Measurements from ENCODE around the gene NSL1. TPM values are rescaled to one million over a fixed set of nuclear protein-coding genes. Genes with fewer than 3 reads are reported as not detected.

NSL1 gene
- polyA plus RNA-seq, 2 donors, result 4.7 to 11.1 TPM

DNA sequence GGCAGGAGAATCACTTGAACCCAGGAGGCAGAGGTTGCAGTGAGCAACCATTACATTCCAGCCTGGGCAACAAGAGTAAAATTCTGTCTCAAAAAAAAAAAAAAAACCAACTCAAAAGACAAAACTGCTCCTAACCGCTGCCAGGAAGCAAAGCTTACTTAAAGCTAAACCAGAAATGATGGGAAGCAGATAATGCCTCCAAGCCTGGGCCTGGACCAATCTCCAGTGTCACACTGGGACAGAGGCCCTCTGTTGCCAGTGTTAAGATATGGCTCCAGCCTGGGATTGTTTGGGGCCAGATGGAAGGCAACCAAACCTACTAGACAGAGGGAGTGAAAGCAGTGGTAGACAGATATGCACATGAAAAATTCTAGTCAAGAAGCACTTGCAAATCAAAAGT is 36.9 kb downstream of the NSL1 start:
- H3K36me3 ChIP-seq (ENCODE audit: control insufficient read depth in 2 of 2, insufficient read depth in 2 of 2, low read length in 1 of 2), result peaks cover 0 to under 1% of the 10 kb centered on the region in 2 donors
- H3K27me3 ChIP-seq (ENCODE audit: control insufficient read depth in 1 of 2, insufficient read depth in 2 of 2, low read length in 2 of 2), result no peaks in the 10 kb centered on the region
- no peak overlapping the region for H3K4me3 ChIP-seq (ENCODE audit: low read depth in 1 of 2, low read length in 2 of 2)
- H3K4me1 ChIP-seq (ENCODE audit: control insufficient read depth in 2 of 2, insufficient read depth in 2 of 2, low read length in 1 of 2), result peaks cover 0 to under 1% of the 10 kb centered on the region in 2 donors
- H3K27ac ChIP-seq (ENCODE audit: low read depth in 2 of 2, low read length in 1 of 2), result no peak overlapping the region
- WGBS, 2 donors, result 63 to 87% methylated on average over 1 of the region's 1 CpG
- no peaks in the 10 kb centered on the region for H3K9me3 ChIP-seq (ENCODE audit: control insufficient read depth in 2 of 2, insufficient read depth in 1 of 2, low read depth in 1 of 2, low read length in 1 of 2)

DNA sequence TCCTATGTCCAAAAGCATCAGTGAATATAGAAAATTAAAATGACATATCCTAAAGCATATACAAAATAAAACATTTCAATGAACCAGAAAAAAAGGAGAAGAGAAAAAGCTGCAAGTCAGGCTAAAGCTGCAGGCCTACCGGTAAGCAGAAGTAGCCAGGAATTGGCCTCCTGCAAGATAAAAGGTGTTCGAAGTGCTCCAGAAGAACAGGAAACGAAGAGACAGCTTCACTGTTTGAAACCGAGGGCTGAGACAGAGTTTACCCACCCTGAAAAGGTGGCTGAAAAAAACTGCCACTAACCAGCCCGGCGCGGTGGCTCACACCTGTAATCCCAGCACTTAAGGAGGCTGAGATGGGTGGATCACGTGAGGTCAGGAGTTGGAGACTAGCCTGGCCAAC is 37.4 kb downstream of the NSL1 start:
- no peak overlapping the region for H3K4me3 ChIP-seq (ENCODE audit: low read depth in 1 of 2, low read length in 2 of 2)
- no peaks in the 10 kb centered on the region for H3K27me3 ChIP-seq (ENCODE audit: control insufficient read depth in 1 of 2, insufficient read depth in 2 of 2, low read length in 2 of 2)
- no peaks in the 10 kb centered on the region for H3K9me3 ChIP-seq (ENCODE audit: control insufficient read depth in 2 of 2, insufficient read depth in 1 of 2, low read depth in 1 of 2, low read length in 1 of 2)
- 72 to 77% methylated on average over 8 of the region's 8 CpGs for WGBS, 2 donors
- no peak overlapping the region for H3K27ac ChIP-seq (ENCODE audit: low read depth in 2 of 2, low read length in 1 of 2)
- H3K36me3 ChIP-seq (ENCODE audit: control insufficient read depth in 2 of 2, insufficient read depth in 2 of 2, low read length in 1 of 2), result no peaks in the 10 kb centered on the region
- H3K4me1 ChIP-seq (ENCODE audit: control insufficient read depth in 2 of 2, insufficient read depth in 2 of 2, low read length in 1 of 2), result no peaks in the 10 kb centered on the region

DNA sequence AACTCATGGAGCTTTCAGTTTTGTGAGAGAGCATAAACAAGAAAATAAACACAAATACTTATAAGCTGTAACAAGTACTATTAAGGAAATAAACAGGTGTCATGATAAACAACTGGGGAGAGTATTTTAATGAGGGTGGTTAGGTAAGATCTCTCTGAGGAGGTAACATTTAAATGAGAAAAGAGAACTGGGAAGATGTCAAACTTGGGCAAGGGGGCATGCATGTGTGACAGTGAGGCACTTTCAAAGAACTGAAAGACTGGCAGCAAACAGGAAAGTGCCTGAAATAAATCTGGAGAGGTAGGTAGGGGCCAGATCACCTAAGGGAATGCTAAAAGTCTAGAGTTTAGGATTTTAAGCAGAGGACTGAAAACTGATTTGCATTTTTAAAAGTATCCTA is 37.8 kb downstream of the NSL1 start:
- no peaks in the 10 kb centered on the region for H3K9me3 ChIP-seq (ENCODE audit: control insufficient read depth in 2 of 2, insufficient read depth in 1 of 2, low read depth in 1 of 2, low read length in 1 of 2)
- H3K27me3 ChIP-seq (ENCODE audit: control insufficient read depth in 1 of 2, insufficient read depth in 2 of 2, low read length in 2 of 2), result no peaks in the 10 kb centered on the region
- H3K4me3 ChIP-seq (ENCODE audit: low read depth in 1 of 2, low read length in 2 of 2), result no peak overlapping the region
- no peak overlapping the region for H3K27ac ChIP-seq (ENCODE audit: low read depth in 2 of 2, low read length in 1 of 2)
- no peaks in the 10 kb centered on the region for H3K36me3 ChIP-seq (ENCODE audit: control insufficient read depth in 2 of 2, insufficient read depth in 2 of 2, low read length in 1 of 2)
- H3K4me1 ChIP-seq (ENCODE audit: control insufficient read depth in 2 of 2, insufficient read depth in 2 of 2, low read length in 1 of 2), result no peaks in the 10 kb centered on the region

DNA sequence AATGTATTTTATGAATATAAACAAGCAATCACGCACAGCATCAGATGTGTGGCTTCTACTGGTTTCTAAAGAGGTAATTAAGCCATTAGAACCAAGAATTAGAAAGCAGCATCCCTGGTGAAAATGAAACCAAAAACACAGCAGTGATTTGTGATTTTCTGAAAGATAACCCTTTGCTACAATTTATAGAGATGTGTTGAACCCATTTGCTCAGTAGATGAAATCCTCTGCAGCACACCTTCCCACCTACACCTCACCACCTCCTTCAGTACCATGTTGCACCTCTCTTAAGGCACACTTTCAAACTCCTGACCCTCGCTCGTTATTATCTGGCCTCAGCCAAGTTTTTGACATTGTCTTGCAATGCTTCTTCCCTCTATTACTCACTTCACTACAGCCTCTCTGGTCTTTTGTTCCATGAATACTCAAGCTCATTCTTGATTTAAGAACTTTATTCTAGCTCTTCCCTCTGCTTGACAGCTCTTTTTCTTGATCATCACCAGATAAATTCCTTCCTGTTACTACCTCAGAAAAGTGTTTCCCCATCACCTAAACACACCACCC is 38.6 kb downstream of the NSL1 start:
- H3K36me3 ChIP-seq (ENCODE audit: control insufficient read depth in 2 of 2, insufficient read depth in 2 of 2, low read length in 1 of 2), result no peaks in the 10 kb centered on the region
- peak overlapping the region in 1 of 2 donors; percentile 34 for H3K27ac ChIP-seq (ENCODE audit: low read depth in 2 of 2, low read length in 1 of 2)
- 36 to 51% methylated on average over 3 of the region's 3 CpGs for WGBS, 2 donors
- H3K4me1 ChIP-seq (ENCODE audit: control insufficient read depth in 2 of 2, insufficient read depth in 2 of 2, low read length in 1 of 2), result no peaks in the 10 kb centered on the region
- H3K9me3 ChIP-seq (ENCODE audit: control insufficient read depth in 2 of 2, insufficient read depth in 1 of 2, low read depth in 1 of 2, low read length in 1 of 2), result no peaks in the 10 kb centered on the region
- H3K4me3 ChIP-seq (ENCODE audit: low read depth in 1 of 2, low read length in 2 of 2), result no peak overlapping the region
- H3K27me3 ChIP-seq (ENCODE audit: control insufficient read depth in 1 of 2, insufficient read depth in 2 of 2, low read length in 2 of 2), result no peaks in the 10 kb centered on the region

DNA sequence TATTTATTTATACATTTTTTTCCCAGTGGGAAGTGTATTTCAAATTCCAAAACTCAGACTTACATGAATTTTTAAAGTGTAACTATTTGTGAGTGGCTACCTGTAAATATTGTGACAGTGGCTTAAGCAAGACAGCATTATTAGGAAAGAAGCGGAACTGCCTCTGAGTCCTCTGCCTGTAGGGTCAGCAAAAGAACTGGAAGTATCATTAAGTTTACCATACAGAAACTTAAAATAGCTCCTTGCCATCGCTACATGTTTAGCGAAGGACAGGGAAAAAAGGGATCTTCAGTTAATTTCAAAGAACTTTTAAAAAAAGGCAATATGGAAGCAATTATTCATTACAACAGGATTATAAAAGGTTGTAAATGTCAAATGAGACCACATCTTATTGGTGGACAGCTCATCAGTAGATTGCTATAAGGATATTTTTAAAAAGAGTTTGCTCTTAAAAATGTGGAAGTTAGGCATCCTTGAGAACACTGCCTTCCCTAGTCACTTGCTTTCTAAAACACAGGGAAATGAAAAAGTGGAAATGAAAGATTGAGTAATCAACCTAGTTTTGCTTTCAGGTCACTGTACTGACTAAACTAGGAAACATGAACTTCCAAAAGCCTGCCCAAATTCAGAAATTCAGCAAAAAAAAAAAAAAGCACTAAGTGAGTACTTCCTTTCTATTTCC is 39.2 kb downstream of the NSL1 start:
- H3K36me3 ChIP-seq (ENCODE audit: control insufficient read depth in 2 of 2, insufficient read depth in 2 of 2, low read length in 1 of 2), result no peaks in the 10 kb centered on the region
- no peak overlapping the region for H3K4me3 ChIP-seq (ENCODE audit: low read depth in 1 of 2, low read length in 2 of 2)
- no peaks in the 10 kb centered on the region for H3K4me1 ChIP-seq (ENCODE audit: control insufficient read depth in 2 of 2, insufficient read depth in 2 of 2, low read length in 1 of 2)
- WGBS, 2 donors, result 93 to 94% methylated on average over 3 of the region's 3 CpGs
- H3K9me3 ChIP-seq (ENCODE audit: control insufficient read depth in 2 of 2, insufficient read depth in 1 of 2, low read depth in 1 of 2, low read length in 1 of 2), result no peaks in the 10 kb centered on the region
- H3K27me3 ChIP-seq (ENCODE audit: control insufficient read depth in 1 of 2, insufficient read depth in 2 of 2, low read length in 2 of 2), result no peaks in the 10 kb centered on the region
- peak overlapping the region in 1 of 2 donors; percentile 34 for H3K27ac ChIP-seq (ENCODE audit: low read depth in 2 of 2, low read length in 1 of 2)

DNA sequence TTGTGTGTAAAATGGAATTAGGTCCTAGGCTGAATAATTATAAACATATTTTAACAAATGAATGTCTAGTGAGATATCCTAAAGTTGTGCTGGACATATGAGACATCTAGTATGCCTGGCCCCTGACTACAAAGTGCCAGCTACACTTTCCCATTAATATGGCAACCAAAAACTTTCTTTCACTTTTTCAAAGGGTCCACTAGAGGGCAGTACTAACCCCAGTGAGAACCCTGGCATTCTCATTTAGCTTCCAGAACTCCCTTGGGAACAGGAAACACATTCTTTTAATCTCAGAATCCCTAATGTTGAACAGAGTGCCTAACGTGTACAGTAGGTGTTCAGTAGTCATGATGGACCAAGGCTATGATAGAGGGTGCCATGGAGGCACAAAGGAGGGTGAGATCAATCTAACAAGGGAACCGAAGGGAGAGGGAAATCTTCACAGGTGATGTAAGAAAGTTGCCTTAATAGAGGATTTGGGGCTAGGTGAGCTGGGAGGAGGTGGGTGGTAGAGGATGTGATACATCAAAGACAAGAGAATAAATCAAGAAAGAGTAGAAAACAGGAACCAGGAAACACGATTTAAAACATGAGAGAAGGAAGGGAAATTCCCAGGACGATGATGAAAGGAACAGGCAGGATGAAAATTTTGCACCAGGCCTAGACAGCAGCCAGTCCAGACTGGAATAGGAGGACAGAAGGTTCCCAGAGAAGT is 41.6 kb downstream of the NSL1 start:
- no peaks in the 10 kb centered on the region for H3K27me3 ChIP-seq (ENCODE audit: control insufficient read depth in 1 of 2, insufficient read depth in 2 of 2, low read length in 2 of 2)
- 32 to 37% methylated on average over 4 of the region's 4 CpGs for WGBS, 2 donors
- H3K9me3 ChIP-seq (ENCODE audit: control insufficient read depth in 2 of 2, insufficient read depth in 1 of 2, low read depth in 1 of 2, low read length in 1 of 2), result no peaks in the 10 kb centered on the region
- H3K36me3 ChIP-seq (ENCODE audit: control insufficient read depth in 2 of 2, insufficient read depth in 2 of 2, low read length in 1 of 2), result no peaks in the 10 kb centered on the region
- H3K4me3 ChIP-seq (ENCODE audit: low read depth in 1 of 2, low read length in 2 of 2), result no peak overlapping the region
- no peak overlapping the region for H3K27ac ChIP-seq (ENCODE audit: low read depth in 2 of 2, low read length in 1 of 2)
- H3K4me1 ChIP-seq (ENCODE audit: control insufficient read depth in 2 of 2, insufficient read depth in 2 of 2, low read length in 1 of 2), result no peaks in the 10 kb centered on the region

DNA sequence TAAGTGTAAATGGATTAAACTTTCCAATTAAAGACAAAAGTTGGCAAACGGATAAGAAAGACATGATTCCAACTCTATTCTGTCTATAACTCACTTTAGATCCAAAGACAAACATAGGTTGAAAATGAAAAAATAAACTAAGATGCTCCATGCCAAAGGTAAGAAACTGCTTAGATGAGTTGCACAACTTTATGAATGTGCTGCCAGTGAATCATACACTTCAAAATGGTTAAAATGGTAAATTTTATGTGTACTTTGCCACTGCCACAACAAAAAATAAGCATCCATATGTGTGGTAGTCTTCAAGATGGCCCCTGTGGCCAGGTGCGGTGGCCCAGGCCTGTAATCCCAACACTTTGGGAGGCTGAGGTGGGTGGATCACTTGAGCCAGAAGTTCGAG is 45.0 kb downstream of the NSL1 start:
- no peaks in the 10 kb centered on the region for H3K9me3 ChIP-seq (ENCODE audit: control insufficient read depth in 2 of 2, insufficient read depth in 1 of 2, low read depth in 1 of 2, low read length in 1 of 2)
- H3K36me3 ChIP-seq (ENCODE audit: control insufficient read depth in 2 of 2, insufficient read depth in 2 of 2, low read length in 1 of 2), result no peaks in the 10 kb centered on the region
- H3K27me3 ChIP-seq (ENCODE audit: control insufficient read depth in 1 of 2, insufficient read depth in 2 of 2, low read length in 2 of 2), result no peaks in the 10 kb centered on the region
- 90 to 91% methylated on average over 3 of the region's 3 CpGs for WGBS, 2 donors
- no peak overlapping the region for H3K27ac ChIP-seq (ENCODE audit: low read depth in 2 of 2, low read length in 1 of 2)
- H3K4me1 ChIP-seq (ENCODE audit: control insufficient read depth in 2 of 2, insufficient read depth in 2 of 2, low read length in 1 of 2), result no peaks in the 10 kb centered on the region
- no peak overlapping the region for H3K4me3 ChIP-seq (ENCODE audit: low read depth in 1 of 2, low read length in 2 of 2)

DNA sequence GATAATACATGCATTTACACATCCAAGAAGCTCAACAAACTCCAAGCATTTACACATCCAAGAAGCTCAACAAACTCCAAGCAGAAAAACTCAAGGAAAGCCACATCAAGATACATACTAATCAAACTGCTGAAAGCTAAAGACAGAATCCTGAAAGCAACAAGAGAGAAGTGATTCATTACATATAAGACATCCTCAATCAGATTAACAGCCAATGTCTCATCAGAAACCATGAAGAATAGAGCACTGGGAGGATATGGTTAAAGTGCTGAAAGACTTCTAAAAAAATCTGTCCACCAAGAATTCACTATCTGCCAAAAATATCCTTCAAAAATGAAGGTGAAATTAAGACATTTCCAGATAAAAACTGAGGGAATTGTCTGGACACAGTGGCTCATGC is 46.3 kb downstream of the NSL1 start:
- Histone ChIP-seq H3K9me3 (ENCODE audit: control insufficient read depth in 2 of 2, insufficient read depth in 1 of 2, low read depth in 1 of 2, low read length in 1 of 2) (no peaks in the 10 kb centered on the region), H3K27me3 (ENCODE audit: control insufficient read depth in 1 of 2, insufficient read depth in 2 of 2, low read length in 2 of 2) (no peaks in the 10 kb centered on the region)

DNA sequence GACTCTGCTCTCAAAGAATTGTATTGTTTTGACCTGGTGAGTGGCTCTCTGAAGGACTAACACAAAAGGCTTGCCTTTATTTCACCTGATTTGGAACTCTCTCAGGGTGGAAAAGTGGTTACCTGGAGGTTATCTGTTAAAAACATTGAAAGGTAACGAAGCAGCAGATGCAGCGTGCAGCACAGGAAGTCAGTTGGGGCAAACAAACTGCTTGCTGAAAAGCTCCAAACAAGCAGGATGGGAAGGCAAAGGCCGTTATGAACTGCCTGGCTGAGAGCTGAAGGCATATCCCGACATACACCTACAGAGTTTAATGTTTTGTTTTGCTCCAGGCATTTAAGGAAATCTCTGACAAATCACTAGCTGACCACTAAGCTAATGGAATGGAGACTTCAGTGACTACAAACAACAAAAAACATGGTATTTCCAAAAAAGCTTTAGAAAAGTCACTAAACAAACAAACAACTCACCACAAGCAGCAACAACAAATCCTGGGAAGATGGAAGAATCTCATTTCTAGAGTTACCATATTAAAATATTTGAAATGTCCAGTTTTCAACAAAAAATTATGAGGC is 47.6 kb downstream of the NSL1 start:
- H3K27me3 ChIP-seq (ENCODE audit: control insufficient read depth in 1 of 2, insufficient read depth in 2 of 2, low read length in 2 of 2), result no peaks in the 10 kb centered on the region
- 79 to 83% methylated on average over 4 of the region's 4 CpGs for WGBS, 2 donors
- H3K9me3 ChIP-seq (ENCODE audit: control insufficient read depth in 2 of 2, insufficient read depth in 1 of 2, low read depth in 1 of 2, low read length in 1 of 2), result no peaks in the 10 kb centered on the region

More for the DNA sequence above, 46.3 kb downstream of the NSL1 start:
- Histone ChIP-seq H3K36me3 (ENCODE audit: control insufficient read depth in 2 of 2, insufficient read depth in 2 of 2, low read length in 1 of 2) (peaks cover 0 to 3% of the 10 kb centered on the region in 2 donors), H3K4me3 (ENCODE audit: low read depth in 1 of 2, low read length in 2 of 2) (no peak overlapping the region), H3K4me1 (ENCODE audit: control insufficient read depth in 2 of 2, insufficient read depth in 2 of 2, low read length in 1 of 2) (no peaks in the 10 kb centered on the region), H3K27ac (ENCODE audit: low read depth in 2 of 2, low read length in 1 of 2) (no peak overlapping the region)

More for the DNA sequence above, 47.6 kb downstream of the NSL1 start:
- Histone ChIP-seq H3K4me3 (ENCODE audit: low read depth in 1 of 2, low read length in 2 of 2) (no peak overlapping the region), H3K4me1 (ENCODE audit: control insufficient read depth in 2 of 2, insufficient read depth in 2 of 2, low read length in 1 of 2) (no peaks in the 10 kb centered on the region), H3K36me3 (ENCODE audit: control insufficient read depth in 2 of 2, insufficient read depth in 2 of 2, low read length in 1 of 2) (peaks cover 0 to 3% of the 10 kb centered on the region in 2 donors), H3K27ac (ENCODE audit: low read depth in 2 of 2, low read length in 1 of 2) (no peak overlapping the region)

Measured in esophagus (tissue), 2 donors.